ENCODE data around the gene TMEM8B.
A peak's percentile ranks its signal among the peaks of the same experiment; 100 is the strongest.

Gene TMEM8B

DNA sequence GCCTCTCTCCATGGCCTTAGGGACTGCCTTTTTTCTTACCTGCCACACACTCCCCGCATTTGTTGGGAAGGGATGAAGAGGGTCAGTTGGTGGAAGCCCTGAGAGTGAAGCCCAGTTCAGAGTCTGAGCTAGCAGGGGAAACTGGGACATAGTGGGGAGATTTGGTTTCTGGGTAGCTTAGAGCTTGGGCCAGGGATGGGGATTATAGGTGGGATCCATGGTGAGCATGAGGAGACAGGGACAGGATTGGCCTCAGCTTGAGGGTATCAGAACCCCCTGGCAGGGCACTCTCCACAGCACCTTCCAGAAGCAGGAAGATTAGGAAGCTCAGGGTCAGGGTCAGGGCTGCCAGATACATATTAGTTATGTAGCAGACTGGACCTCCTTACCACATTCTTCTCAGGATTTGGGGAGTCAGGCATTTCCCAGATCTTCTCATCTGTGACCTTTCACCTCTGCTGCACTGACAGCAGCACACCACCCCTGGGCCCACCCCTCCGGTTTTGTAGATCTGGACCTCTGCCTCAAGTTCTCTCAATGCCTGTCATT lies 23.3 kb downstream of the TMEM8B start:
- TF ChIP-seq JUND (IDR thresholded peaks at IDR 0.05; ENCODE audit: low read depth): no peak
- no peak for DNase-seq (ENCODE audit: low read depth in 1 of 2, low spot score in 1 of 2)
- in situ Hi-C loops (cut with HindIII; ENCODE audit: low pct_unique_long_range_greater_than_20kb, low sequenced_read_pairs): no loop called here

DNA sequence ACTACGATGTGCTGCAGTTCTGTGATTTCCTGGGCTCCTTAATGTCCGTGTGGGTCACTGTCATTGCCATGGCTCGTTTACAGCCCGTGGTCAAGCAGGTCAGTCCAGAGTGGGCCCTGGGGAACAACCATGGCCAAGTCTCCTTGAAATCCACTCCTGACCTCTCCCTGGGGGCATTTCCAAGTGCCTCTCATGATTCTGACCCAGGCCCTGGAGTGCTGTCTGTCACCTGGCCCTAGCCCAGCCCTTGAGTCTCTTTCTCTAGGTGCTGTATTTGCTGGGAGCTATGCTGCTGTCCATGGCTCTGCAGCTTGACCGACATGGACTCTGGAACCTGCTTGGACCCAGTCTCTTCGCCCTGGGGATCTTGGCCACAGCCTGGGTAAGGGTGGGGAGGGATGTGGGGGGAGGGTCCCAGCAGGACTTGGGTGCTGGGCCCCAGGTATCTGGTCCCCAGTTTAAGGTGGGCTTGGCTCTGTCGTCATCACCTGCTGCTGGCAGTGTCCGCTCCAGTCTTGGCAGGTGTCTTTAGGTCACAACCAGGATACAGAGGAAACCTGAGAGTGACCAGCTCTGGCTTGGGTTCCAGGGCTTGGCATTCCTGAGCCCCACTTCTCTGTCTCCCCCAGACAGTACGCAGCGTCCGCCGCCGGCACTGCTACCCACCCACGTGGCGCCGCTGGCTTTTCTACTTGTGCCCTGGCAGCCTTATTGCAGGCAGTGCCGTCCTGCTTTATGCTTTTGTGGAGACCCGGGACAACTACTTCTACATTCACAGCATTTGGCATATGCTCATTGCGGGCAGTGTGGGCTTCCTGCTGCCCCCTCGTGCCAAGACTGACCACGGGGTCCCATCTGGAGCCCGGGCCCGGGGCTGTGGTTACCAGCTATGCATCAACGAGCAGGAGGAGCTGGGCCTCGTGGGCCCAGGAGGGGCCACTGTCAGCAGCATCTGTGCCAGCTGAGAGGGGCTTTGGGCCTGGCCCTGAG lies 24.1 kb downstream of the TMEM8B start:
- TF ChIP-seq JUND (IDR thresholded peaks at IDR 0.05; ENCODE audit: low read depth): no peak
- in situ Hi-C loops (cut with HindIII; ENCODE audit: low pct_unique_long_range_greater_than_20kb, low sequenced_read_pairs): no loop called here
- DNase-seq (ENCODE audit: low read depth in 1 of 2, low spot score in 1 of 2): no peak

DNA sequence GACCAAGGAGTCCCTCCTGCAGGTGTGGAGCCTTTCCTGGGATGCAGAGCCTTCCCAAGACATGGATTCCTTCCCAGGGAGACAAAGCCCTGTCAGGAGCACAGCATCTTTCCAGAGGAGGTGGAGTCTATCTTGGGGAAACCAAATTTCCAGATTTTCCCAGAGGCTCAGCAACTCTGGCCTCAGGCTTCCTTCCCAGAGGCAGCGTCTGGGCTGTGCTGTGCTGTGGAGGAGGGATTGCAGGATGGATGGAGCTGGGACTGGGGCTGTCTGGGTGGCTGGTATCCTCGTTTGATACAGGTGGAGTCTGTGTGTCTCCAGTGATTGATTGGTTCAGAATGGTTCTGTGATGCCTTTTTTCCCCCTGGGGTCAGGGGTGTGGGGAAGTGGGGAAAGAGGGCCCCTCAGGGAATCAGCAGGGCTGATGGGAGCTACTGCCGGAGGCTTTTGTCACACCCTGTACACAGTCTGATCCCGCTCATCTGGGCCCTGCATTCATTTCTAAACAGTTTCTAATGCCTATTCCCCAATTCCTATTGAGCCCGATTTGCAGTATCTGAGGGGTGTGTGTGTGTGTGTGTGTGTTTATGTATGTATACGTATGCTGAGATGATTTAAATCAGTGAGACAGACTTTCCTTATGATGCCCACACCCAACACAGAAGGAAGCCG lies 25.2 kb downstream of the TMEM8B start:
- in situ Hi-C loops (cut with HindIII; ENCODE audit: low pct_unique_long_range_greater_than_20kb, low sequenced_read_pairs): no loop called here
- no peak for DNase-seq (ENCODE audit: low read depth in 1 of 2, low spot score in 1 of 2)
- no peak for TF ChIP-seq JUND (IDR thresholded peaks at IDR 0.05; ENCODE audit: low read depth)

DNA sequence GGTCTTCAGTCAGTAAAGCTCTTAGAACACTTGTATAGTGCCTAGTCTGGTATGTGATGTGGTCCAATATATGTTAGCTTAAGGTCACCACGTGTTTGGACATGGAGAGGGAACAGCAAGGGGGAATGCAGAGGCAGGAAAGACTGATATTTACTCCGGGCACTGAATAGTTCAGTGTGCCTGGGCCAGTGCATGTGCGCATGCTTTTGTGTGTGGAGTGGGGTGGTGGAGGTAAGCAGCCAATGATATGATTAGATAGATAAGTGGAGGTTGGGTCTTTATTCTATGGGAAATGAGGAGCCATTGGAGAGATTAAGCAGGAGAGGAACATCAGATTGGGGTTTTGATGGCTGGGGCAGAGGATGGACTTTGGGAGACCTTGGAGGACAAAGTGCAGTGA lies 27.2 kb downstream of the TMEM8B start:
- no peak for DNase-seq (ENCODE audit: low read depth in 1 of 2, low spot score in 1 of 2)
- TF ChIP-seq JUND (IDR thresholded peaks at IDR 0.05; ENCODE audit: low read depth): no peak
- in situ Hi-C loops (cut with HindIII; ENCODE audit: low pct_unique_long_range_greater_than_20kb, low sequenced_read_pairs): no loop called here

DNA sequence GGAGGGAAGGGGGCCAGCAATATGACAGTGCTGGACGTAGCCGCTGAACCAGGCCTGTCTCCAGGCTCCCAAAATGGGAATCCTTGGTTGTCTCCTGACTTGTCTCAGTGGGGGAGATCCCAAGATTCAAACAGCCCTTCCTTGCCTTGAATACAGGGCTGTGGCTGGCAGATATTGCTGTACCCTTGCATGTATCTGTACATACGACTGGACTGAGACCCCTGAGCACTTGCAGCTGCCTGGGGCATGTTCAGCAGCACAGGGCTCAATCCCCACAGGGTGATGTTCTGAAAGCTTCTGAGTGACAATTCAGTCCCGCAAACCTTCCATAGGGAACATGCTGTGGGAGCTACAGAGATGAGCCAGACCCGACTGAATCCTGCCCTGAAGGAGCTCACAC lies 27.9 kb downstream of the TMEM8B start:
- in situ Hi-C loops (cut with HindIII; ENCODE audit: low pct_unique_long_range_greater_than_20kb, low sequenced_read_pairs): no loop called here

DNA sequence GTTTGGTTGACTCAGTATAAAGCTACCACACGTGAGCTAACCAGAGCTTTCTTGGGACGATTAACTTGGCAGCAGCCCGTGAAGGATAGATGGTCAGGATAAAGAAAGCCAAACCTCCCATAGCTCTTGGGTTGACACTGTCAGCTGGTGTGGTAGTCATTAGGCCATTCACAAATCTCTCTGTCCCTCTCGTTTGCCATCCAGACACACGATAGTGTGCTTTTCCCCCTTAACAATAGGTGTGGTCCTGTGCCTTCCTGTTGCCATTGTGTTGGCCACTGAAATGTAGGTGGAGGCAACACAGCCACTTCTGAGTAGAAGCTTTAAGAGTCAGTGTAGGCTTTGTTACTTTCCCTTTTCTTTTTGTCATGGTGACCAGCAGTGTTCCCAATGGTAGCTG lies 29.4 kb downstream of the TMEM8B start:
- no peak for DNase-seq (ENCODE audit: low read depth in 1 of 2, low spot score in 1 of 2)
- TF ChIP-seq JUND (IDR thresholded peaks at IDR 0.05; ENCODE audit: low read depth): no peak
- in situ Hi-C loops (cut with HindIII; ENCODE audit: low pct_unique_long_range_greater_than_20kb, low sequenced_read_pairs): no loop called here

More for the DNA sequence above, 27.9 kb downstream of the TMEM8B start:
- TF ChIP-seq JUND (IDR thresholded peaks at IDR 0.05; ENCODE audit: low read depth): no peak
- DNase-seq (ENCODE audit: low read depth in 1 of 2, low spot score in 1 of 2): no peak

DNA sequence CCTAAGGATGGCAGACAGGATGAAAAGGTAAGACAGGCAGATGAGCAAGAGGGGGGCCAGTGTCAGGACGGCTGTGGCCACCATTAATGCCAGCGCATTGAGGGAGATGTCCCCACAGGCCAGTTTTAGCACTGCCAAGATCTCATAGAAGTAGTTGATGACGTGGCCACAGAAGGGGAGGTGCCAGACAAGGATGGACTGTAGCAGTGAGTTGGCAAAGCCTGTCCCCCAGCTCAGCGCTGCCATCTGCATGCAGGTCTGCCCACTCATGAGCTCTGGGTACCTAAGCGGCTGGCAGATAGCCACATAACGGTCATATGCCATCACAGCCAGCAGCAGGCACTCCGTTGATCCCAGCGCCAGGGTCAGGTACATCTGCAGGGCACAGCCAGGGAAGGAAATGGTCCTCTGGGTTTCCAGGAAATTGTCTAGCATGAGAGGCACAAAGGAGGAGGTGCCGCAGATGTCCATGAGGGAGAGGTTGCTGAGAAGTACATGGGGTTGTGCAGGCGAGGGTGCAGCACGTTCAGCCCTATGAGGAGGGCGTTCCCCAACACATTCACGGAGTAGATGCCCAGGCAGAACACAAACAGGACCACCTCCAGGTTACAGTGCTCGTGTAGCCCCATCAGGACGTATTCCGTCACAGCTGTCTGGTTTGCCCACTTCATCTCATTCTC lies 30.4 kb downstream of the TMEM8B start:
- DNase-seq (ENCODE audit: low read depth in 1 of 2, low spot score in 1 of 2): peak in 1 of 2 experiments; percentile 59
- in situ Hi-C loops (cut with HindIII; ENCODE audit: low pct_unique_long_range_greater_than_20kb, low sequenced_read_pairs): no loop called here
- TF ChIP-seq JUND (IDR thresholded peaks at IDR 0.05; ENCODE audit: low read depth): no peak

DNA sequence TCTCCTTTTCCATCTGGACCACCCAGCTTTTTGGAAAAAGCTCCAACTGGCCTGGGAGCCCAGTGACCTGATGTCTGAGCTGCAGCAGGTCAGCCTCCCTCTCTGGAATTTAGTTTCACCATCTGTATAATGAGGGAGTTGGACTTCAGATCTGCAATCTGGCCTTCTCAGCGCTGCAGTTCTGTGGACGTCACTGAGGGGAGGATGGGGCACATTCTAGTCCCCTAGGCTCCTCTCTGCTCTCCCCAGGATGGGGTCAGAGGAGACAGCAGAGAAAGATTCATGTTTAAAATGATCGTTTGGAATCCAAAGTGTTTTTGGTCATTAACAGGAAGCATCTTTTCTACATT lies 30.9 kb downstream of the TMEM8B start:
- TF ChIP-seq JUND (IDR thresholded peaks at IDR 0.05; ENCODE audit: low read depth): no peak
- in situ Hi-C loops (cut with HindIII; ENCODE audit: low pct_unique_long_range_greater_than_20kb, low sequenced_read_pairs): no loop called here
- DNase-seq (ENCODE audit: low read depth in 1 of 2, low spot score in 1 of 2): no peak

DNA sequence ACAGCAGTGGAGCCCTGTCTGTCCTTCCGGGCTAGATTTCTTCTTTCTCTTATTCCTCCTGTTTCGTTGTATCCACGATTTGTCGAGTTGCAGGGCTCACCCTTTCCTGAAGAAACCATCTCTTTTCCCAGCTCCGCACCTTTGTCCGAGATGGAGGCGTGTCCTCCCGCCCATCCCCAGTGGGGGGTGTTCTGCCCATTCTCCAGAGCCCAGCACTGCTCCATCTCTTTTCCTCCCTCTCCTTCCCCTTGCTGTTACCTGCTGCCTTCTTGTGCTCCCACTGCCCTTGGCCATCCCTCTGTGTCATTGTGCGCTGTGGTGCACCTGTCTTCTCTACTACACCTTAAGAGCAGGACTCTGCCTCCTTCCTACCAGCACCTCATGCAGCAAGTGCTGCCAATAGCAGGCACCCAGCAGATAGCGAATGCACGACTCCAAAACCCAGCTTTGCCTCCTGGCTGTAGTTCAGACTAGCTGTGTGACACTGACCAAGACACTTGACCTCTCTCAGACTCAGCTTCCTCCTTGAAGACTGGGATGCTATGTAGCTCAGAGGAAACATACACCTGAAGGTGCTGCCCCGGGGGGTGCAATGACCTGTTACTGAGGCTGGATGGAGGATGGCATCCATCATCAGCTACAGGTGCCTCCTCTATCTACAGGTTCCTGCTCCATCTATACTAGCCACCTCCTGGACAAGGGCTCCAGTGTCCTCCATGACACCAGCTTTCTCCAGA lies 32.3 kb downstream of the TMEM8B start:
- DNase-seq (ENCODE audit: low read depth in 1 of 2, low spot score in 1 of 2): no peak
- no peak for TF ChIP-seq JUND (IDR thresholded peaks at IDR 0.05; ENCODE audit: low read depth)
- in situ Hi-C loops (cut with HindIII; ENCODE audit: low pct_unique_long_range_greater_than_20kb, low sequenced_read_pairs): no loop called here

DNA sequence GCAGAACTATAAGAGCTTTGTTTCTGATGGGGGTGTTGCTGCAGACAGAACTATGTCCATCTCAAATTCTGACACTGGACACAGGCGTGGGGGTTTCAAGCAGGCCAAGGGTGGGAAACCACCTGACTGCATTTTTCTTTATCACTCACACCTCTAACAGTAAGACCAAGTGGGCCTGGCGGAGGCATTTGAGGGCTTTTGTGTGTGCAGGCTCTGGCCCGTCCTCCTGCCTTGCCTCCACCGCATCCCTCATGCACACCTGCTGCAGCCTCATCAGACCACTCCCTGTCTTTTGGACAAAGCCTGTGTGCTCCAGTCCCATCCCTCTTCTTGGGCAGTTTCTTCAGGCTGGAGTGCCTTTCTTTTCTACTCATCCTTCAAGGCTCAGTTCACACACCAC lies 33.3 kb downstream of the TMEM8B start:
- no peak for TF ChIP-seq JUND (IDR thresholded peaks at IDR 0.05; ENCODE audit: low read depth)
- DNase-seq (ENCODE audit: low read depth in 1 of 2, low spot score in 1 of 2): no peak
- in situ Hi-C loops (cut with HindIII; ENCODE audit: low pct_unique_long_range_greater_than_20kb, low sequenced_read_pairs): no loop called here

DNA sequence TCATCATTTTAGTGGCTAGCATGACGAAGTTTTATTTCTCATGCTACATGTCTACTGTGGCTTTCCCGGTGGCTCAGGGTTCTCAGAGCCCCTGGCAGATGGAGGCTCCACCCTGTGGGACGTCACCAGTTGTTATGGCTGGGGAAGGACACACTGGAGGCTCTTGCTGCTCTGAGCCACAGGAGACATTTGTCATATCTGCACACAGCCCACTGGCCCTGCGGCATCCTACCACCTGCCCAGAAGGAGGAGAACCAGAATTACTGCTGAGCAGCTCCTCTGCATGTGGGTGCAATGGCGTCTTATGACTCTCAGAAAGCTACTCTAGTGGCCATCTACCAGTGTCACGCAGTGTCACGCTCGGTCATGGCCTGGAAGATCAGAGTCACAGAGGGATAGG lies 34.6 kb downstream of the TMEM8B start:
- in situ Hi-C loops (cut with HindIII; ENCODE audit: low pct_unique_long_range_greater_than_20kb, low sequenced_read_pairs): no loop called here
- DNase-seq (ENCODE audit: low read depth in 1 of 2, low spot score in 1 of 2): no peak
- TF ChIP-seq JUND (IDR thresholded peaks at IDR 0.05; ENCODE audit: low read depth): no peak

DNA sequence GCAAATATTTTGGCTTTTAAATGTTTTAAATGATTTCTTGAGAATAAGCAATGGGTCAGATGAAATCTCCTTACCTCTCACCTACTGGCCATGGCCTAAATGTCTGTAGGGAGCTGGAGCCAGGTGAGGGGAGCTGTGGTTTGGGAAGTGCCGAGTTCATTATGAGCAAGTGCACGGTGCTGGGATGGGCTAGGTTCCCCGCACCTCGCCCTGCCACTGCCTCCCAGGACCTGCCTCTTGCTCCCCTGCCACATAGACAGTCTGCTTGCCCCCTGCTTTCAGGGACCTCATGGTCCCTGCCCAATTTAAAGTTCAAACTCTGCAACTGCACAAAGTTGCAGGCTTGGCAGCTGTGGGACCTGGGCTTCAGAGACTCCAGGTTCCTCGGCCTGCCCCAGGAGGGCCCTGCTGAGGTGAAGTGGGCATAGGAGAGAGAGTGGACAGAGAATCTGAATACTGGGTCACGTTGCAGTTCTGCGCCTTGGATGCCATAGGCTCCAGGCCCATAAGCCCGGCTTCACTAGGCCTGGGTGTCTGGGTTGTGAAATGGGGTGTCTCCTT lies 35.7 kb downstream of the TMEM8B start:
- in situ Hi-C loops (cut with HindIII; ENCODE audit: low pct_unique_long_range_greater_than_20kb, low sequenced_read_pairs): no loop called here
- DNase-seq (ENCODE audit: low read depth in 1 of 2, low spot score in 1 of 2): no peak
- no peak for TF ChIP-seq JUND (IDR thresholded peaks at IDR 0.05; ENCODE audit: low read depth)
